ENCODE measurements around the gene SRPK3. TPM values are rescaled to one million over a fixed set of nuclear protein-coding genes. Genes with fewer than 3 reads are reported as not detected.

Gene SRPK3
- total RNA-seq, 1 experiment from 2014 or later, result 0.14 TPM

DNA sequence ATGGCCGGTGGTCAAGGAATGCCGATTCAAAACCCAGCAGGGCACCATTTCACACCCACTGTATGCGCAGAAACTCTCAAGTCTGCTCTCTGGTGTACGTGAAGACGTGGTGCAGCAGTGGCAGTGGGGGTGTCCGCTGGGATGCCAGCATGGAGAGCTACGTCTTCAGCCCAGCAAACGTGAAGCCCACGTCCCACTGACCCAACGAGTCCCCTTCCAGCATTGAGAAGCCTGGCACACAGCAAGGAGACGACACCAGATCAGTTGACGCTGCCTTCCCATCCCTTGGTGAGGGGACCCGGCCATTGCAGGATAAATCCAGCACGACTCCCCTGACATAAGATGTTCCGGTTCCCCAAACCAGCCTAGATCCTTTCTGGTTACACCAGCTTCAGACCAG is 19.0 kb upstream of the SRPK3 start:
- CTCF ChIA-PET, result no interaction called here
- no peak overlapping the region for H3K27ac Mint-ChIP-seq (ENCODE audit: unreplicated experiment)
- H3K4me3 Mint-ChIP-seq (ENCODE audit: low read depth, unreplicated experiment), result no peak overlapping the region
- BruUV-seq (replicated peaks), result no TSS peak
- peaks cover 23% of the 10 kb centered on the region for H3K36me3 Mint-ChIP-seq (ENCODE audit: insufficient read depth, unreplicated experiment)
- no peaks in the 10 kb centered on the region for H3K9me3 Mint-ChIP-seq (ENCODE audit: low read depth, unreplicated experiment)
- H3K27me3 Mint-ChIP-seq (ENCODE audit: unreplicated experiment), result no peaks in the 10 kb centered on the region
- peaks cover 9% of the 10 kb centered on the region for H3K4me1 Mint-ChIP-seq (ENCODE audit: low read depth, unreplicated experiment)
- DNase-seq, result no peak
- intact Hi-C loops (cut with micrococcal nuclease; ENCODE audit: unreplicated experiment), result loop anchor here (5.0 kb wide), 1 partner anchor 185 kb away; no protein-coding TSS in a partner anchor
- TF ChIP-seq, protein P1, sequence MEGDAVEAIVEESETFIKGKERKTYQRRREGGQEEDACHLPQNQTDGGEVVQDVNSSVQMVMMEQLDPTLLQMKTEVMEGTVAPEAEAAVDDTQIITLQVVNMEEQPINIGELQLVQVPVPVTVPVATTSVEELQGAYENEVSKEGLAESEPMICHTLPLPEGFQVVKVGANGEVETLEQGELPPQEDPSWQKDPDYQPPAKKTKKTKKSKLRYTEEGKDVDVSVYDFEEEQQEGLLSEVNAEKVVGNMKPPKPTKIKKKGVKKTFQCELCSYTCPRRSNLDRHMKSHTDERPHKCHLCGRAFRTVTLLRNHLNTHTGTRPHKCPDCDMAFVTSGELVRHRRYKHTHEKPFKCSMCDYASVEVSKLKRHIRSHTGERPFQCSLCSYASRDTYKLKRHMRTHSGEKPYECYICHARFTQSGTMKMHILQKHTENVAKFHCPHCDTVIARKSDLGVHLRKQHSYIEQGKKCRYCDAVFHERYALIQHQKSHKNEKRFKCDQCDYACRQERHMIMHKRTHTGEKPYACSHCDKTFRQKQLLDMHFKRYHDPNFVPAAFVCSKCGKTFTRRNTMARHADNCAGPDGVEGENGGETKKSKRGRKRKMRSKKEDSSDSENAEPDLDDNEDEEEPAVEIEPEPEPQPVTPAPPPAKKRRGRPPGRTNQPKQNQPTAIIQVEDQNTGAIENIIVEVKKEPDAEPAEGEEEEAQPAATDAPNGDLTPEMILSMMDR (IDR thresholded peaks at IDR 0.05; ENCODE audit: unreplicated experiment), result no peak

DNA sequence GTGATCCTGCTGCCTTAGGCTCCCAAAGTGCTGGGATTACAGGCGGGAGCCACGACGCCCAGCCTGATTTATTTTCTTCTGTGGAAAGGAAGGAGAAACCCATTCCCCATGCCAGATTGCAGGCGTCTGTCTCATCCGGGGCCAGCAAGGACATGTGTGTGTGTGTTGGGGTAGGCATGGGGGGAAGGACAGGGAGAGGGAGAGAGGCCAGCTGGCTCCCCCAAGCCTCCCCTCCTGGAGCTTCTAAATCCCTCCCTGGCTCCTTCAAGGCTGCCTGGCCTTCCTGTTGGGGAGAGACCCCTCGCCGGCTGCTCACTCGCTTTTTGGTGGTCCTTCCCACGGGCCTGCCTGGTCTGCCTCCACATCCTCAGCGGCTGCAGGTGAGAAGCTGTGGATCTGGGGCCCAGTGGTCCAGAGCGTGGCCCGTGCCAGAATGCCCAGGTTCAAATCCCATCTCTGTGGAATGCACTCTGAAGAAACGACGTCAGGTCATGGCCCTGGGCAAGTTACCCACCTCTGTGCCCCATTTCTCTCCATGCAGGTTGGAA is 18.1 kb upstream of the SRPK3 start:
- BruUV-seq (replicated peaks), result no TSS peak
- TF ChIP-seq, protein P1 (IDR thresholded peaks at IDR 0.05; ENCODE audit: unreplicated experiment), result no peak
- no peaks in the 10 kb centered on the region for H3K9me3 Mint-ChIP-seq (ENCODE audit: low read depth, unreplicated experiment)
- H3K4me3 Mint-ChIP-seq (ENCODE audit: low read depth, unreplicated experiment), result no peak overlapping the region
- DNase-seq, result no peak
- no peak overlapping the region for H3K27ac Mint-ChIP-seq (ENCODE audit: unreplicated experiment)
- H3K36me3 Mint-ChIP-seq (ENCODE audit: insufficient read depth, unreplicated experiment), result peaks cover 25% of the 10 kb centered on the region
- intact Hi-C loops (cut with micrococcal nuclease; ENCODE audit: unreplicated experiment), result loop anchor here (5.0 kb wide), 1 partner anchor 185 kb away; no protein-coding TSS in a partner anchor
- H3K4me1 Mint-ChIP-seq (ENCODE audit: low read depth, unreplicated experiment), result peaks cover 11% of the 10 kb centered on the region
- H3K27me3 Mint-ChIP-seq (ENCODE audit: unreplicated experiment), result no peaks in the 10 kb centered on the region
- CTCF ChIA-PET, result no interaction called here

GRCh38 chrX:153763298-153763932 is 17.4 kb upstream of the SRPK3 start:
- H3K27me3 Mint-ChIP-seq (ENCODE audit: unreplicated experiment), result no peaks in the 10 kb centered on the region
- H3K4me3 Mint-ChIP-seq (ENCODE audit: low read depth, unreplicated experiment), result peak overlapping the region; percentile 83
- H3K9me3 Mint-ChIP-seq (ENCODE audit: low read depth, unreplicated experiment), result no peaks in the 10 kb centered on the region
- DNase-seq, result no peak
- intact Hi-C loops (cut with micrococcal nuclease; ENCODE audit: unreplicated experiment), result loop anchor here (5.0 kb wide), 1 partner anchor 184 kb away; no protein-coding TSS in a partner anchor
- CTCF ChIA-PET, result no interaction called here
- H3K36me3 Mint-ChIP-seq (ENCODE audit: insufficient read depth, unreplicated experiment), result peaks cover 32% of the 10 kb centered on the region
- no peak overlapping the region for H3K27ac Mint-ChIP-seq (ENCODE audit: unreplicated experiment)
- no TSS peak for BruUV-seq (replicated peaks)
- TF ChIP-seq, protein P1 (IDR thresholded peaks at IDR 0.05; ENCODE audit: unreplicated experiment), result no peak
- H3K4me1 Mint-ChIP-seq (ENCODE audit: low read depth, unreplicated experiment), result peaks cover 11% of the 10 kb centered on the region

- Mint-ChIP-seq H3K4me3 (ENCODE audit: low read depth, unreplicated experiment) (peak within 1 kb of the TSS; percentile 83), H3K27ac (ENCODE audit: unreplicated experiment) (peak within 1 kb of the TSS; percentile 54), H3K4me1 (ENCODE audit: low read depth, unreplicated experiment) (peaks cover 11% of the 10 kb centered on the region), H3K9me3 (ENCODE audit: low read depth, unreplicated experiment) (no peaks in the 10 kb centered on the region), H3K36me3 (ENCODE audit: insufficient read depth, unreplicated experiment) (peaks cover 32% of the 10 kb centered on the region), H3K27me3 (ENCODE audit: unreplicated experiment) (no peaks in the 10 kb centered on the region)
- CTCF ChIA-PET, result no interaction called here
- peak; percentile 92 for DNase-seq
- no TSS peak for BruUV-seq (replicated peaks)
- intact Hi-C loops (cut with micrococcal nuclease; ENCODE audit: unreplicated experiment), result loop anchor here (2.0 to 5.0 kb wide), 2 partner anchors 121 to 183 kb away; no protein-coding TSS in a partner anchor
- TF ChIP-seq, protein P1 (IDR thresholded peaks at IDR 0.05; ENCODE audit: unreplicated experiment), result peak; percentile 70
Observed at GRCh38 chrX:153763989-153764755, 16.7 kb upstream of the SRPK3 start, which contains the start of gene PLXNB3. Gene PLXNB3 (plus strand): TSS chrX:153764249. CDS start chrX:153765536, 1,287 bp downstream.
